ENCODE data around the gene LOX.

DNA sequence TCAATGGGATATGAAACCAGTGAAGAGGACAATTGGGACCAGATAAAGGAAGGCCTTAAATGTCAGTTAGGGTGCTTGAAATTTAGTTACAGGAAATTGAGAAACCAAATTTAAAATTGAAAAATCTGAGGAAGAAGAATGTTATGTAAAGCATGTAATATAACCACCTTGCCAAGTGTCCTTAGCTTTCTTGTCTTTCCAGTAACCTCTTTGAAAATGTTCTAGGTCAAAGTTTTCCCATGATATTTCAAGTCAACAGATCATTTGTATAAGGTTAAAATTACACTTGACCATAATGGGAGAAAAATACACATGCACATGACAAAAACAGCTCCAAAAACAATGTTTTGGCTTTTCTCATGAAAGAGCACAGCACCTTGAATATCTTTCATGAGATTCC, 21.1 kb downstream of the LOX start:
- TF ChIP-seq, protein P1, sequence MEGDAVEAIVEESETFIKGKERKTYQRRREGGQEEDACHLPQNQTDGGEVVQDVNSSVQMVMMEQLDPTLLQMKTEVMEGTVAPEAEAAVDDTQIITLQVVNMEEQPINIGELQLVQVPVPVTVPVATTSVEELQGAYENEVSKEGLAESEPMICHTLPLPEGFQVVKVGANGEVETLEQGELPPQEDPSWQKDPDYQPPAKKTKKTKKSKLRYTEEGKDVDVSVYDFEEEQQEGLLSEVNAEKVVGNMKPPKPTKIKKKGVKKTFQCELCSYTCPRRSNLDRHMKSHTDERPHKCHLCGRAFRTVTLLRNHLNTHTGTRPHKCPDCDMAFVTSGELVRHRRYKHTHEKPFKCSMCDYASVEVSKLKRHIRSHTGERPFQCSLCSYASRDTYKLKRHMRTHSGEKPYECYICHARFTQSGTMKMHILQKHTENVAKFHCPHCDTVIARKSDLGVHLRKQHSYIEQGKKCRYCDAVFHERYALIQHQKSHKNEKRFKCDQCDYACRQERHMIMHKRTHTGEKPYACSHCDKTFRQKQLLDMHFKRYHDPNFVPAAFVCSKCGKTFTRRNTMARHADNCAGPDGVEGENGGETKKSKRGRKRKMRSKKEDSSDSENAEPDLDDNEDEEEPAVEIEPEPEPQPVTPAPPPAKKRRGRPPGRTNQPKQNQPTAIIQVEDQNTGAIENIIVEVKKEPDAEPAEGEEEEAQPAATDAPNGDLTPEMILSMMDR (IDR thresholded peaks at IDR 0.05) = no peak
- TF ChIP-seq POLR2A (IDR thresholded peaks at IDR 0.05) = no peak

Measured in gastroesophageal sphincter (tissue), 3 donors.